ENCODE results near the gene POU6F2.

The POU6F2 gene

DNA sequence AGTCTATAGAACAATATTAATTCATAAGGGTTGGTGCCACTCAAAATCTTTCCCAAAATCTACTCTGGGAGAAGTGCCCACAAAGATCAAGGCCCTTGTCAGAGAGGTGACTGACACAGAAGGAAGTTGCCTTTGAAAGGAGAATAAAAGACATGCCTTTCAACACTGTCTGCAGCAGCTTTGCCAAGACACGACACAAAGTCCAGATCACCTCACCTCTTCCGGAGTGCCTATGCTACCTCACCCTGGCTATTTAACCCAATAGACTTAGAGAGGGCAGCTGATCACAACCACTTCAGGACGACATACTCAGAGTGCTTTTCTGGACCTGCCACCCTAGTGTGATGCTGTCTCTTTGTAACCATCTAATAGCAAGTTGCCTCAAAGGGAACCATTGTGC lies 539.5 kb downstream of the POU6F2 start:
- Histone ChIP-seq H3K36me3 (replicated peaks in 1 of 2; ENCODE audit: control insufficient read depth in 2 of 2, insufficient read depth in 2 of 2, low read length in 2 of 2) (no peaks in the 10 kb centered on the region), H2BK5ac (ENCODE audit: low read length) (no peak overlapping the region), H3K4me3 (ENCODE audit: low read length in 2 of 2) (no peak overlapping the region), H3K27me3 (ENCODE audit: control insufficient read depth in 3 of 3, insufficient read depth in 3 of 3, low read depth in 1 of 3, low read length in 3 of 3) (no peaks in the 10 kb centered on the region), H3K27ac (replicated peaks; ENCODE audit: low read length) (no peak overlapping the region), H3K4ac (ENCODE audit: low read length) (no peak overlapping the region), H3K4me2 (ENCODE audit: insufficient read depth, low read length, poor library complexity, severe bottlenecking) (no peak overlapping the region), H4K8ac (ENCODE audit: low read depth, low read length) (no peak overlapping the region), H2BK120ac (ENCODE audit: low read depth, low read length) (no peak overlapping the region), H3K79me1 (ENCODE audit: low read depth, low read length) (no peaks in the 10 kb centered on the region), H3K9me3 (replicated peaks in 1 of 2; ENCODE audit: control insufficient read depth in 2 of 2, insufficient read depth in 1 of 2, low read depth in 1 of 2, low read length in 2 of 2) (no peaks in the 10 kb centered on the region), H3K18ac (ENCODE audit: low read length) (no peak overlapping the region), H2BK12ac (ENCODE audit: low read length) (no peak overlapping the region), H4K91ac (ENCODE audit: low read depth, low read length, poor library complexity) (no peak overlapping the region), H2AK5ac (ENCODE audit: low read depth, low read length) (no peak overlapping the region), H3K14ac (ENCODE audit: low read length) (no peak overlapping the region), H3K9ac (ENCODE audit: low read depth, low read length, poor library complexity) (no peak overlapping the region), H2BK15ac (ENCODE audit: low read length) (no peak overlapping the region), H2AFZ (ENCODE audit: low read length) (no peak overlapping the region), H3K23ac (ENCODE audit: low read depth, low read length, poor library complexity) (no peak overlapping the region), H3K4me1 (ENCODE audit: control insufficient read depth in 2 of 2, insufficient read depth in 1 of 2, low read depth in 1 of 2, low read length in 2 of 2) (no peaks in the 10 kb centered on the region)
- no CpG with 5 or more reads among the region's 3 CpGs for WGBS, 2 donors (ENCODE audit: extremely low coverage in 2 of 2, insufficient read length in 2 of 2, insufficient replicate concordance in 1 of 2)
- no peak for DNase-seq (ENCODE audit: low spot score)

Small RNAs within 50 kb of the gene (small RNA-seq; reads per million reads assigned to genes)
- gene SNORA20B (ENCODE audit: insufficient read depth): 5.9 reads per million, percentile 30 among the genes with 10 or more reads in this experiment

Measured in neuronal stem cell (in vitro differentiated cells).